IMR-90 (cell line): ENCODE data around the gene PXYLP1. TPM values are rescaled to one million over a fixed set of nuclear protein-coding genes. Genes with fewer than 3 reads are reported as not detected.

ENCODE experiments used
- ATAC-seq: fragments of 200-7000 bp; cut with Tn5 transposase; 2 replicates; pipeline ENCODE4 v1.9.1; 2020; ENCODE audit warnings: low read depth, mild to moderate bottlenecking, moderate library complexity
- BruUV-seq: library from RNA; stranded (reverse); fragments of 400-500 nt; replicated peaks from 2 replicates; lab custom pipeline; 2021; lab: Mats Ljungman, UMichigan
- CTCF ChIA-PET: fragments of 300-600 bp; formaldehyde crosslinking; extraction: SDS; loops from one replicate; lab custom pipeline; 2021; ENCODE audit warnings: antibody characterized with exemption; lab: Yijun Ruan, JAX
- POLR2A ChIA-PET: fragments of 300-600 bp; sonication (Branson Sonifier 250); formaldehyde crosslinking; loops from one replicate; lab custom pipeline; 2022; ENCODE audit warnings: antibody characterized with exemption; ENCODE audit not compliant: unreplicated experiment; lab: Charles Lee
- DNase-seq: peaks from one replicate; pipeline ENCODE4 v3.0.0; 2013
- H2AFZ ChIP-seq: replicated peaks from 2 replicates; pipeline ENCODE3; 2013; ENCODE audit warnings: low read length, mild to moderate bottlenecking; ENCODE audit not compliant: poor library complexity
- H2AK5ac ChIP-seq: 2 replicates; pipeline ENCODE4 v1.6.1; 2013; ENCODE audit warnings: low read depth, low read length, inconsistent platforms
- H2AK9ac ChIP-seq: replicated peaks from 2 replicates; pipeline ENCODE3; 2013; ENCODE audit warnings: mild to moderate bottlenecking, low read depth, low read length, moderate library complexity; ENCODE audit not compliant: poor library complexity
- H2BK120ac ChIP-seq: 2 replicates; pipeline ENCODE4 v1.6.1; 2013; ENCODE audit warnings: low read depth, low read length, inconsistent platforms
- H2BK15ac ChIP-seq: 3 replicates; pipeline ENCODE4 v1.6.1; 2013; ENCODE audit warnings: low read depth, low read length, inconsistent platforms
- H2BK20ac ChIP-seq: 2 replicates; pipeline ENCODE4 v1.6.1; 2013; ENCODE audit warnings: low read depth, mild to moderate bottlenecking, inconsistent platforms, low read length, moderate library complexity
- H2BK5ac ChIP-seq: 2 replicates; pipeline ENCODE4 v1.6.1; 2013; ENCODE audit warnings: mild to moderate bottlenecking, low read depth, low read length, inconsistent platforms; ENCODE audit not compliant: poor library complexity, severe bottlenecking
- H3K14ac ChIP-seq: replicated peaks from 2 replicates; pipeline ENCODE4 v1.6.1; 2013; ENCODE audit warnings: low read depth, low read length, inconsistent platforms
- H3K18ac ChIP-seq: 2 replicates; pipeline ENCODE4 v1.6.1; 2013; ENCODE audit warnings: low read depth, low read length, control low read depth
- H3K23ac ChIP-seq: 2 replicates; pipeline ENCODE4 v1.6.1; 2013; ENCODE audit warnings: low read depth, low read length, inconsistent platforms
- H3K27ac ChIP-seq: 2 replicates; pipeline ENCODE4 v1.5.1; 2013; ENCODE audit warnings: mild to moderate bottlenecking, control low read depth, low read length; ENCODE audit not compliant: insufficient read depth
- H3K27me3 ChIP-seq: 2 replicates; pipeline ENCODE4 v1.6.1; 2013; ENCODE audit warnings: low read length; ENCODE audit not compliant: control insufficient read depth, insufficient read depth
- H3K36me3 ChIP-seq: 2 replicates; pipeline ENCODE4 v1.6.1; 2013; ENCODE audit warnings: low read length, mixed read lengths; ENCODE audit not compliant: control insufficient read depth, insufficient read depth
- H3K4ac ChIP-seq: 2 replicates; pipeline ENCODE4 v1.6.1; 2013; ENCODE audit warnings: low read depth, low read length, inconsistent platforms
- H3K4me1 ChIP-seq: 2 replicates; pipeline ENCODE4 v1.6.1; 2013; ENCODE audit warnings: low read length, mixed read lengths; ENCODE audit not compliant: control insufficient read depth, insufficient read depth
- H3K4me2 ChIP-seq: 2 replicates; pipeline ENCODE4 v1.6.1; 2013; ENCODE audit warnings: low read depth, mild to moderate bottlenecking, control low read depth, low read length, moderate library complexity
- H3K4me3 ChIP-seq: 2 replicates; pipeline ENCODE4 v1.5.1; 2013; ENCODE audit warnings: low read depth, mild to moderate bottlenecking, control low read depth, low read length, moderate library complexity; ENCODE audit not compliant: insufficient read depth
- H3K56ac ChIP-seq: 2 replicates; pipeline ENCODE4 v1.6.1; 2013; ENCODE audit warnings: low read length, inconsistent platforms; ENCODE audit not compliant: insufficient read depth; ENCODE audit errors: extremely low read depth
- H3K79me1 ChIP-seq, 2 experiments: 2 replicates each; pipeline ENCODE4 v1.6.1; 2013; ENCODE audit warnings: low read length in 2 of 2, inconsistent platforms in 1 of 2, low read depth in 1 of 2
- H3K9ac ChIP-seq: 2 replicates; pipeline ENCODE4 v1.6.1; 2013; ENCODE audit warnings: low read depth, low read length, control low read depth
- H3K9me1 ChIP-seq: 2 replicates; pipeline ENCODE4 v1.6.1; 2013; ENCODE audit warnings: low read length, inconsistent platforms; ENCODE audit not compliant: insufficient read depth
- H3K9me3 ChIP-seq: 2 replicates; pipeline ENCODE4 v1.6.1; 2013; ENCODE audit warnings: low read length; ENCODE audit not compliant: control insufficient read depth, insufficient read depth
- H4K20me1 ChIP-seq: 2 replicates; pipeline ENCODE4 v1.6.1; 2013; ENCODE audit warnings: low read length, inconsistent platforms; ENCODE audit not compliant: insufficient read depth
- H4K5ac ChIP-seq: 2 replicates; pipeline ENCODE4 v1.6.1; 2013; ENCODE audit warnings: mild to moderate bottlenecking, low read depth, low read length, control low read depth
- H4K8ac ChIP-seq, 2 experiments: 2 replicates each; pipeline ENCODE4 v1.6.1; 2013; ENCODE audit warnings: low read depth in 2 of 2, low read length in 2 of 2, control low read depth in 1 of 2, inconsistent platforms in 1 of 2
- H4K91ac ChIP-seq: 2 replicates; pipeline ENCODE4 v1.6.1; 2013; ENCODE audit warnings: low read depth, low read length, inconsistent platforms; ENCODE audit not compliant: insufficient read depth
- BHLHE40 ChIP-seq: fragments of 150-350 bp; IDR thresholded peaks from 2 replicates; pipeline ENCODE4 v1.6.1; 2016; ENCODE audit warnings: mild to moderate bottlenecking, low read depth, low read length
- CEBPB ChIP-seq: IDR thresholded peaks from 2 replicates; pipeline ENCODE4 v1.6.1; 2012; ENCODE audit warnings: low read depth, low read length, improper control_type of control experiment
- CTCF ChIP-seq: conservative IDR thresholded peaks from 2 replicates; pipeline ENCODE4 v1.5.1; 2012; ENCODE audit warnings: mild to moderate bottlenecking, low read depth, low read length, improper control_type of control experiment
- FOS ChIP-seq: fragments of 150-350 bp; IDR thresholded peaks from 2 replicates; pipeline ENCODE4 v1.6.1; 2016; ENCODE audit warnings: low read depth, low read length
- MAFK ChIP-seq: IDR thresholded peaks from 2 replicates; pipeline ENCODE4 v1.6.1; 2012; ENCODE audit warnings: low read depth, low read length, improper control_type of control experiment
- MAZ ChIP-seq: IDR thresholded peaks from 2 replicates; pipeline ENCODE4 v1.6.1; 2012; ENCODE audit warnings: low read depth, mild to moderate bottlenecking, low read length, improper control_type of control experiment, moderate library complexity, borderline replicate concordance
- MXI1 ChIP-seq: IDR thresholded peaks from 2 replicates; pipeline ENCODE4 v1.6.1; 2012; ENCODE audit warnings: low read depth, mild to moderate bottlenecking, low read length, moderate library complexity, borderline replicate concordance
- NFE2L2 ChIP-seq: fragments of 150-350 bp; IDR thresholded peaks from 2 replicates; pipeline ENCODE4 v1.6.1; 2016; ENCODE audit warnings: low read depth, mild to moderate bottlenecking, low read length
- POLR2A ChIP-seq: IDR thresholded peaks from 2 replicates; pipeline ENCODE4 v1.6.1; 2012; ENCODE audit warnings: mild to moderate bottlenecking, low read depth, low read length
- RFX5 ChIP-seq: IDR thresholded peaks from 2 replicates; pipeline ENCODE4 v1.8.0; 2012; ENCODE audit warnings: low read depth, mild to moderate bottlenecking, low read length, moderate library complexity
- SMC3 ChIP-seq: fragments of 150-350 bp; IDR thresholded peaks from 2 replicates; pipeline ENCODE4 v1.6.1; 2016; ENCODE audit warnings: low read depth, mild to moderate bottlenecking, antibody characterized with exemption, low read length, moderate library complexity
- USF2 ChIP-seq: fragments of 150-350 bp; IDR thresholded peaks from 2 replicates; pipeline ENCODE4 v1.6.1; 2017; ENCODE audit warnings: mild to moderate bottlenecking, antibody characterized with exemption, low read length, low read depth
- WGBS, 2 experiments: methylation state at CpG; one replicate each; pipeline versions ENCODE4 v1.1.5 to v1.1.7; 2013; ENCODE audit warnings: missing lambda C conversion rate in 2 of 2; ENCODE audit not compliant: insufficient read length in 1 of 2; ENCODE audit errors: extremely low coverage in 2 of 2; 5-methylcytosine and 5-hydroxymethylcytosine counted together
- dilution Hi-C: fragments of 300-500 bp; cut with HindIII; formaldehyde crosslinking; loops from one replicate; pipeline ENCODE4 v1.14.3; 2018; ENCODE audit warnings: low sequenced_read_pairs; ENCODE audit not compliant: unreplicated experiment
- in situ Hi-C: fragments of 300-500 bp; cut with MboI; formaldehyde crosslinking; loops from 3 replicates; pipeline ENCODE4 v1.14.3; 2019; ENCODE audit warnings: low sequenced_read_pairs, inconsistent platforms, mixed read lengths
- intact Hi-C: fragments of 100-400 bp; cut with micrococcal nuclease; formaldehyde crosslinking; loops from 2 replicates; pipeline ENCODE4 v1.10.0; 2022
- polyA plus RNA-seq, 3 experiments: library from polyadenylated mRNA; depleted of rRNA; stranded (reverse); fragments of >200 nt; gene quantifications; 2 replicates each; pipeline ENCODE4 v1.2.3, GENCODE V29; 2012; ENCODE audit warnings: low replicate concordance in 1 of 3
- total RNA-seq: library from RNA; depleted of rRNA; stranded (reverse); fragments of >200 nt; gene quantifications from 2 replicates; pipeline ENCODE4 v1.2.3, GENCODE V29; 2012

PXYLP1 gene
- total and polyA plus RNA-seq, 2 of the 4 experiments (the other 2 are of a cell fraction), result 11.7 to 15.6 TPM

GRCh38 chr3:141184430-141184829 is 47.2 kb upstream of the PXYLP1 start:
- Histone ChIP-seq H2BK15ac (no peak overlapping the region), H2BK120ac (no peak overlapping the region), H2BK20ac (no peak overlapping the region), H2AFZ (no peak overlapping the region), H3K9me1 (no peaks in the 10 kb centered on the region), H3K18ac (no peak overlapping the region), H3K23ac (no peak overlapping the region), H4K91ac (no peak overlapping the region), H3K4ac (no peak overlapping the region), H3K36me3 (no peaks in the 10 kb centered on the region), H3K79me1 (no peaks in the 10 kb centered on the region), H3K9me3 (no peaks in the 10 kb centered on the region; the same call in 1 of the 2 replicates), H3K4me2 (no peak overlapping the region), H4K5ac (no peak overlapping the region), H3K9ac (no peak overlapping the region), H2AK5ac (no peak overlapping the region), H3K56ac (no peak overlapping the region), H3K27me3 (peaks cover 26% of the 10 kb centered on the region), H4K8ac (no peak overlapping the region), H3K4me3 (no peak overlapping the region), H2BK5ac (no peak overlapping the region), H3K27ac (no peak overlapping the region), H4K20me1 (no peaks in the 10 kb centered on the region), H3K4me1 (no peaks in the 10 kb centered on the region), H2AK9ac (no peak overlapping the region), H3K14ac (no peak overlapping the region)
- ATAC-seq (no peak), DNase-seq (no peak)
- intact Hi-C loops, result no loop called here
- no TSS peak for BruUV-seq
- no peak for TF ChIP-seq CEBPB
- no peak for TF ChIP-seq MAZ
- no peak for TF ChIP-seq POLR2A
- no peak for TF ChIP-seq SMC3
- no peak for TF ChIP-seq FOS
- TF ChIP-seq USF2, result no peak
- no peak for TF ChIP-seq MXI1
- TF ChIP-seq NFE2L2, result no peak
- TF ChIP-seq MAFK, result no peak
- no peak for TF ChIP-seq RFX5
- no peak for TF ChIP-seq CTCF
- TF ChIP-seq BHLHE40, result no peak
- ChIA-PET CTCF (interaction anchor here (0.7 kb wide), 1 partner anchor 252 kb away, joined by 3 read pairs; no protein-coding TSS in a partner anchor), POLR2A (no interaction called here)
- in situ Hi-C loops, result no loop called here
- dilution Hi-C loops, result loop anchor here (25.0 kb wide), 1 partner anchor 197 kb away; no protein-coding TSS in a partner anchor
- WGBS, 2 experiments, result no CpG with 5 or more reads among the region's 4 CpGs
